ENCODE data around the gene PPP1R11. TPM values are rescaled to one million over a fixed set of nuclear protein-coding genes. Genes with fewer than 3 reads are reported as not detected.

The PPP1R11 gene
- total and polyA plus RNA-seq, 9 of the 15 experiments (the other 6 are each of a cell fraction or from before 2014, with no cell fraction given): 17.8 to 94.8 (median 44.6) TPM

DNA sequence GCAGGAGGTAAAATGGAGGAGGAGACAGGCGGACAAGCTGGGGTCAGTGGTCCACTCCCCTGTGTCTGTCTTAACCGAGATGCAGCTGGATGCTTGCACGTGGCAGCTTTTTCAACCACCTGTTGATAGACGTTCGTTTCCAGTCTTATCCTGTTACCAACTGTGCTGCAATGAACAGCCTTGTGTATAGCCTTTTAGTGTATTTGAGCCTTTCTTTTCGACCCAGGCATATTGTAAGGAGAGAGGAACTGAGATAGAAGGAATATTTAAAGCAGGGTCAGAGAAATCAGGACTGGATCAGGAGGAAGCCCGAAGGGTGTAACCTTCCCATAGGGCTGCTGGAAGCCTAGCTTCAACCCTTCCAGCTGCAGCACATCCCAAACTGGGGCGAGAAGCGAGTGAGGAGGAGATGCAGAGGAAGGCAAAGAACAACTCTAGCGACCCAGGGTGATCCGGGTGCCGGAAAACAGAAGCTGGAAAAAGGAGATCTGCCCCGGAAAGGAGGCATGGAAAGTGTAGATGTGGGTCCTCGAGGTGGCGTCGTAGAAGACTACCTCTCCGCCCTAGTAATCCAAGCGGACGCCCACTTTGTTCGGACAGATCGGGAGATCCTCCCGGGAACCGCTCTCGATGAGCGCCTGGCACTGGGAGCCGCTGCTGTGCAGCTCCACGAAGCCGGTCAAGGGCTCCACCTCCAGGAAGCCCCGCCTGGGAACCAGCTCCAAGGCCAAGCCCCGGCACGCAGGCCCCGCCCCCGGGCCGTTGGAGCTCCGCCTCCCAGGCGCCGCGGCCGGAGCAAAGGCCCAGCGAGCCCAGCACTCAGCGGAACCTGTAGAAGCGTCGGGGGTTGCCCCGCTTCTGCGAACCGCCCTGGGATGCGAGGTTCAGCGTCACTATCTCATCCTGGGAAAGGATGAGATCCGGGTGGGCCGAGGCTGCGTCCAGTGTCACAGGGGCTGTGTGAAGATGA lies 34.7 kb downstream of the PPP1R11 start (continued):
- TF ChIP-seq TOE1 (IDR thresholded peaks at IDR 0.05; ENCODE audit: borderline replicate concordance): no peak
- TF ChIP-seq TOE1 (CRISPR knock-in tag; IDR thresholded peaks at IDR 0.05; ENCODE audit: borderline replicate concordance, low read depth): no peak
- no peak for TF ChIP-seq RUNX1 (IDR thresholded peaks at IDR 0.05; ENCODE audit: low read depth)
- TF ChIP-seq, protein P1, sequence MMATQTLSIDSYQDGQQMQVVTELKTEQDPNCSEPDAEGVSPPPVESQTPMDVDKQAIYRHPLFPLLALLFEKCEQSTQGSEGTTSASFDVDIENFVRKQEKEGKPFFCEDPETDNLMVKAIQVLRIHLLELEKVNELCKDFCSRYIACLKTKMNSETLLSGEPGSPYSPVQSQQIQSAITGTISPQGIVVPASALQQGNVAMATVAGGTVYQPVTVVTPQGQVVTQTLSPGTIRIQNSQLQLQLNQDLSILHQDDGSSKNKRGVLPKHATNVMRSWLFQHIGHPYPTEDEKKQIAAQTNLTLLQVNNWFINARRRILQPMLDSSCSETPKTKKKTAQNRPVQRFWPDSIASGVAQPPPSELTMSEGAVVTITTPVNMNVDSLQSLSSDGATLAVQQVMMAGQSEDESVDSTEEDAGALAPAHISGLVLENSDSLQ (IDR thresholded peaks at IDR 0.05): no peak
- TF ChIP-seq CBFA2T2 (conservative IDR thresholded peaks at IDR 0.05): no peak
- TF ChIP-seq HNRNPK (IDR thresholded peaks at IDR 0.05; ENCODE audit: low read depth, low read length, poor library complexity, severe bottlenecking): no peak
- TF ChIP-seq ARID1B (IDR thresholded peaks at IDR 0.05): no peak
- no peak for TF ChIP-seq ZNF586 (CRISPR knock-in tag; conservative IDR thresholded peaks at IDR 0.05)
- no peak for TF ChIP-seq HNRNPH1 (optimal IDR thresholded peaks at IDR 0.05; ENCODE audit: low read depth, low read length)
- TF ChIP-seq SMARCE1 (IDR thresholded peaks at IDR 0.05): no peak
- TF ChIP-seq ATF1 (CRISPR knock-in tag; IDR thresholded peaks at IDR 0.05): no peak
- TF ChIP-seq ATF1 (tag; IDR thresholded peaks at IDR 0.05): peak; percentile 17
- TF ChIP-seq, protein P2, sequence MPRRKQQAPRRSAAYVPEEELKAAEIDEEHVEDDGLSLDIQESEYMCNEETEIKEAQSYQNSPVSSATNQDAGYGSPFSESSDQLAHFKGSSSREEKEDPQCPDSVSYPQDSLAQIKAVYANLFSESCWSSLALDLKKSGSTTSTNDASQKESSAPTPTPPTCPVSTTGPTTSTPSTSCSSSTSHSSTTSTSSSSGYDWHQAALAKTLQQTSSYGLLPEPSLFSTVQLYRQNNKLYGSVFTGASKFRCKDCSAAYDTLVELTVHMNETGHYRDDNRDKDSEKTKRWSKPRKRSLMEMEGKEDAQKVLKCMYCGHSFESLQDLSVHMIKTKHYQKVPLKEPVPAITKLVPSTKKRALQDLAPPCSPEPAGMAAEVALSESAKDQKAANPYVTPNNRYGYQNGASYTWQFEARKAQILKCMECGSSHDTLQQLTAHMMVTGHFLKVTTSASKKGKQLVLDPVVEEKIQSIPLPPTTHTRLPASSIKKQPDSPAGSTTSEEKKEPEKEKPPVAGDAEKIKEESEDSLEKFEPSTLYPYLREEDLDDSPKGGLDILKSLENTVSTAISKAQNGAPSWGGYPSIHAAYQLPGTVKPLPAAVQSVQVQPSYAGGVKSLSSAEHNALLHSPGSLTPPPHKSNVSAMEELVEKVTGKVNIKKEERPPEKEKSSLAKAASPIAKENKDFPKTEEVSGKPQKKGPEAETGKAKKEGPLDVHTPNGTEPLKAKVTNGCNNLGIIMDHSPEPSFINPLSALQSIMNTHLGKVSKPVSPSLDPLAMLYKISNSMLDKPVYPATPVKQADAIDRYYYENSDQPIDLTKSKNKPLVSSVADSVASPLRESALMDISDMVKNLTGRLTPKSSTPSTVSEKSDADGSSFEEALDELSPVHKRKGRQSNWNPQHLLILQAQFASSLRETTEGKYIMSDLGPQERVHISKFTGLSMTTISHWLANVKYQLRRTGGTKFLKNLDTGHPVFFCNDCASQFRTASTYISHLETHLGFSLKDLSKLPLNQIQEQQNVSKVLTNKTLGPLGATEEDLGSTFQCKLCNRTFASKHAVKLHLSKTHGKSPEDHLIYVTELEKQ (CRISPR knock-in tag; IDR thresholded peaks at IDR 0.05): no peak
- TF ChIP-seq ZFP36 (IDR thresholded peaks at IDR 0.05; ENCODE audit: low read depth, low read length, partially characterized antibody): peak; percentile 42
- TF ChIP-seq GABPB1 (CRISPR knock-in tag; IDR thresholded peaks at IDR 0.05): no peak
- TF ChIP-seq ZNF133 (CRISPR knock-in tag; IDR thresholded peaks at IDR 0.05): no peak
- TF ChIP-seq BCOR (IDR thresholded peaks at IDR 0.05): no peak
- no peak for TF ChIP-seq MTA1 (IDR thresholded peaks at IDR 0.05; ENCODE audit: borderline replicate concordance)
- no peak for TF ChIP-seq E2F3 (CRISPR knock-in tag; IDR thresholded peaks at IDR 0.05)
